Tibial nerve (tissue), 3 donors: ENCODE measurements around the gene POLR3A.

Source experiments
- POLR2A ChIP-seq, 2 donors: fragments of 450-650 bp; IDR thresholded peaks; one replicate each; pipeline ENCODE4 v1.6.1; 2017; ENCODE audit warnings: antibody characterized with exemption in 2 of 2, mild to moderate bottlenecking in 2 of 2, moderate library complexity in 2 of 2
- TF ChIP-seq, protein P1 (sequence below), 5 experiments: fragments of 200-600 bp in 3 of 5; fragments of 450-650 bp in 2 of 5; sonication (generic) in 3 of 5; IDR thresholded peaks; one replicate each; pipeline ENCODE4 v1.5.1; 2016 to 2019; ENCODE audit warnings: antibody characterized with exemption in 5 of 5, mild to moderate bottlenecking in 3 of 5, moderate library complexity in 2 of 5

DNA sequence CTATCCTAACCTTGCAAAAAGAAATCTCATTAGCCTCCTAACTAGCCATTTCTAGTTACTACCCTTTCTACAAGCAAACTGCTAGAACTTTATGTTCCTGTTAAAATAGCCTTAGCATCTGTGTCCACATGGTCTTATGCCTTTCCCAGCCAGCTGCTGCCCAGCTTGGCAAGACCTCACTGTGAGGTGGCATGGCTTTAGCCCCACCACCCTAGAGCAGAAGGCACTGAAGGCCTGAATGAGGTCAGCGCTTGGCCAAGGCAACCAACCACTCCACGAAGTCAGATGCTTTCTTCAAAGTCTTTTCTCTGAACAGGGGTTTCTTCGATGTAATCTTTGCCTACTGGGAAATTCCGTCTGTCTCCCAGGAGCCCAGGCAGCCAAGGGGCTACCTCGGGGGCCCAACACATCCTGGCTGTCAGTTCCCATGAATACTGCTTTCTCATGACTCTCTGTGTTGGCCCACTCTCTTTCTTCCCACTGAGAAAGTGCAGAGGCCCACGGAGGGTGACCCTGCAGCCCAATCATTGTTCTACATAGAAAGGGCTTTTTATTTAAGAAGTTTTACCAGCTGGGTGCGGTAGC lies 41.6 kb downstream of the POLR3A start:
- TF ChIP-seq, protein P1, sequence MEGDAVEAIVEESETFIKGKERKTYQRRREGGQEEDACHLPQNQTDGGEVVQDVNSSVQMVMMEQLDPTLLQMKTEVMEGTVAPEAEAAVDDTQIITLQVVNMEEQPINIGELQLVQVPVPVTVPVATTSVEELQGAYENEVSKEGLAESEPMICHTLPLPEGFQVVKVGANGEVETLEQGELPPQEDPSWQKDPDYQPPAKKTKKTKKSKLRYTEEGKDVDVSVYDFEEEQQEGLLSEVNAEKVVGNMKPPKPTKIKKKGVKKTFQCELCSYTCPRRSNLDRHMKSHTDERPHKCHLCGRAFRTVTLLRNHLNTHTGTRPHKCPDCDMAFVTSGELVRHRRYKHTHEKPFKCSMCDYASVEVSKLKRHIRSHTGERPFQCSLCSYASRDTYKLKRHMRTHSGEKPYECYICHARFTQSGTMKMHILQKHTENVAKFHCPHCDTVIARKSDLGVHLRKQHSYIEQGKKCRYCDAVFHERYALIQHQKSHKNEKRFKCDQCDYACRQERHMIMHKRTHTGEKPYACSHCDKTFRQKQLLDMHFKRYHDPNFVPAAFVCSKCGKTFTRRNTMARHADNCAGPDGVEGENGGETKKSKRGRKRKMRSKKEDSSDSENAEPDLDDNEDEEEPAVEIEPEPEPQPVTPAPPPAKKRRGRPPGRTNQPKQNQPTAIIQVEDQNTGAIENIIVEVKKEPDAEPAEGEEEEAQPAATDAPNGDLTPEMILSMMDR (IDR thresholded peaks at IDR 0.05), result no peak
- TF ChIP-seq POLR2A (IDR thresholded peaks at IDR 0.05), result no peak
